Measurements from ENCODE around the gene PRPF19. TPM values are rescaled to one million over a fixed set of nuclear protein-coding genes. Genes with fewer than 3 reads are reported as not detected.

Gene PRPF19
- total and polyA plus RNA-seq, 7 donors = 37.1 to 92.3 (median 41.2) TPM

- intact Hi-C loops (cut with DNase I) = loop anchor here (2.0 to 5.0 kb wide), 3 partner anchors 65 to 320 kb away; partner anchors contain the start of genes PRPF19 and VPS37C
- WGBS, 2 donors = 1% methylated on average over 57 of the region's 57 CpGs
- peaks cover 0 to 43% (median 39%) of the 10 kb centered on the region in 4 donors for H3K4me1 ChIP-seq
- TF ChIP-seq CTCF (IDR thresholded peaks at IDR 0.05) (no peak), POLR2A (IDR thresholded peaks at IDR 0.05) (no peak), EP300 (IDR thresholded peaks at IDR 0.05) (peak in 2 of 4 donors; percentile 39 to 85), POLR2AphosphoS5 (IDR thresholded peaks at IDR 0.05) (peak; percentile 57 to 92 (median 72))
- peak; percentile 99 for DNase-seq
- H3K9me3 ChIP-seq = no peaks in the 10 kb centered on the region
- no peaks in the 10 kb centered on the region for H3K27me3 ChIP-seq
- H3K27ac ChIP-seq = peak within 1 kb of the TSS; percentile 67 to 73 (median 73)
- peak within 1 kb of the TSS; percentile 69 to 94 (median 70) for H3K4me3 ChIP-seq
- H3K36me3 ChIP-seq = no peaks in the 10 kb centered on the region
These were observed 64.4 kb downstream of the PRPF19 start, which contains the start of gene CCDC86 for GRCh38 chr11:60841797-60842667. Gene CCDC86, plus strand, starts transcription at chr11:60842113. Its CDS starts 12 bp downstream, at chr11:60842125.

Other genes with a start within 250 kb of the PRPF19 start
- gene MS4A8, start 207.0 kb downstream of the PRPF19 start, total RNA-seq = not detected
- gene MS4A8, start 207.0 kb downstream of the PRPF19 start, polyA plus RNA-seq = 1 to 10 TPM; 3.6 to 9.6 (median 4.4) TPM
- not detected for gene MS4A18, start 181.9 kb downstream of the PRPF19 start, total RNA-seq
- under 1 TPM in 1 of 3 donors, not detected in 2; 0.10 TPM for gene MS4A18, start 181.9 kb downstream of the PRPF19 start, polyA plus RNA-seq
- not detected for gene MS4A15, start 149.7 kb downstream of the PRPF19 start, total RNA-seq
- gene MS4A15, start 149.7 kb downstream of the PRPF19 start, polyA plus RNA-seq = under 1 TPM in 1 of 3 donors, not detected in 2; 0.04 TPM
- gene MS4A10, start 121.3 kb downstream of the PRPF19 start, total RNA-seq = not detected
- gene MS4A10, start 121.3 kb downstream of the PRPF19 start, polyA plus RNA-seq = not detected
- 10 to 100 TPM in 2 of 4 donors, 1 to 10 TPM in 2; 8.6 to 12.0 (median 10.8) TPM for gene CCDC86, start 64.5 kb downstream of the PRPF19 start, total RNA-seq
- gene CCDC86, start 64.5 kb downstream of the PRPF19 start, polyA plus RNA-seq = 10 to 100 TPM in 1 of 3 donors, 1 to 10 TPM in 2; 4.8 to 24.0 (median 9.0) TPM
- under 1 TPM in 3 of 4 donors, not detected in 1; 0.27 to 0.83 (median 0.71) TPM for gene PTGDR2, start 50.6 kb downstream of the PRPF19 start, total RNA-seq
- gene PTGDR2, start 50.6 kb downstream of the PRPF19 start, polyA plus RNA-seq = 1 to 10 TPM in 2 of 3 donors, under 1 TPM in 1; 0.60 to 2.2 (median 1.4) TPM
- not detected for gene ZP1, start 39.0 kb downstream of the PRPF19 start, total RNA-seq
- gene ZP1, start 39.0 kb downstream of the PRPF19 start, polyA plus RNA-seq = under 1 TPM in 1 of 3 donors, not detected in 2; 0.15 TPM
- 100 to 1,000 TPM in 2 of 4 donors, 10 to 100 TPM in 2; 86.2 to 115 (median 98.4) TPM for gene TMEM109, start 7.6 kb upstream of the PRPF19 start, total RNA-seq
- 10 to 100 TPM; 16.2 to 57.7 (median 17.3) TPM for gene TMEM109, start 7.6 kb upstream of the PRPF19 start, polyA plus RNA-seq
- gene TMEM132A, start 17.9 kb upstream of the PRPF19 start, total RNA-seq = 10 to 100 TPM in 1 of 4 donors, 1 to 10 TPM in 2, under 1 TPM in 1; 0.49 to 17.4 (median 2.9) TPM
- 1 to 10 TPM in 2 of 3 donors, under 1 TPM in 1; 0.60 to 8.5 (median 2.3) TPM for gene TMEM132A, start 17.9 kb upstream of the PRPF19 start, polyA plus RNA-seq
- 10 to 100 TPM; 12.8 to 43.9 (median 28.6) TPM for gene SLC15A3, start 45.6 kb upstream of the PRPF19 start, total RNA-seq
- gene SLC15A3, start 45.6 kb upstream of the PRPF19 start, polyA plus RNA-seq = 10 to 100 TPM; 13.8 to 32.0 (median 21.3) TPM
- gene CD6, start 65.1 kb upstream of the PRPF19 start, total RNA-seq = 1 to 10 TPM in 2 of 4 donors, under 1 TPM in 1, not detected in 1; 0.81 to 1.9 (median 1.2) TPM
- gene CD6, start 65.1 kb upstream of the PRPF19 start, polyA plus RNA-seq = 10 to 100 TPM in 1 of 3 donors, under 1 TPM in 2; under 0.01 to 14.1 (median 0.23) TPM
- gene CD5, start 195.9 kb upstream of the PRPF19 start, total RNA-seq = under 1 TPM in 2 of 4 donors, not detected in 2; 0.54 to 0.55 TPM
- 10 to 100 TPM in 1 of 3 donors, under 1 TPM in 2; 0.23 to 12.3 (median 0.60) TPM for gene CD5, start 195.9 kb upstream of the PRPF19 start, polyA plus RNA-seq